Heart left ventricle (tissue), 16 donors: ENCODE measurements around the gene PLEKHN1. TPM values are rescaled to one million over a fixed set of nuclear protein-coding genes. Genes with fewer than 3 reads are reported as not detected.
A peak's percentile ranks its signal among the peaks of the same experiment; 100 is the strongest.

ENCODE experiments used
- ATAC-seq, 4 donors: fragments of 200-7000 bp; cut with Tn5 transposase; one replicate each; pipeline ENCODE4 v1.9.1; 2020 to 2022; ENCODE audit warnings: moderate library complexity in 4 of 4, mild to moderate bottlenecking in 3 of 4, moderate number of reproducible peaks in 1 of 4
- DNase-seq, 5 donors: peaks; one replicate each; pipeline ENCODE4 v3.0.0-alpha.2; 2020
- H3K27ac ChIP-seq, 12 donors: fragments of 200-600 bp; sonication (generic) in 4 of 12; one replicate each; pipeline versions ENCODE4 v1.5.0 to v1.8.0; 2016 to 2022; ENCODE audit warnings: mild to moderate bottlenecking in 2 of 12
- H3K27me3 ChIP-seq, 9 donors: fragments of 200-600 bp; sonication (generic) in 2 of 9; one replicate each; pipeline versions ENCODE4 v1.5.1 to v1.8.0; 2016 to 2022; ENCODE audit warnings: mild to moderate bottlenecking in 3 of 9
- H3K36me3 ChIP-seq, 9 donors: fragments of 200-600 bp; sonication (generic) in 2 of 9; one replicate each; pipeline versions ENCODE4 v1.5.0 to v1.8.0; 2018 to 2022; ENCODE audit warnings: mild to moderate bottlenecking in 2 of 9
- H3K4me1 ChIP-seq, 12 donors: fragments of 200-600 bp; sonication (generic) in 4 of 12; one replicate each; pipeline versions ENCODE4 v1.5.0 to v1.8.0; 2016 to 2022; ENCODE audit warnings: mild to moderate bottlenecking in 3 of 12
- H3K4me3 ChIP-seq, 12 donors: fragments of 200-600 bp; sonication (generic) in 4 of 12; one replicate each; pipeline versions ENCODE4 v1.5.0 to v1.8.0; 2017 to 2022; ENCODE audit warnings: mild to moderate bottlenecking in 9 of 12, moderate library complexity in 4 of 12
- H3K9me3 ChIP-seq, 12 donors: fragments of 200-600 bp; sonication (generic) in 4 of 12; one replicate each; pipeline versions ENCODE4 v1.5.0 to v1.8.0; 2016 to 2022; ENCODE audit warnings: mild to moderate bottlenecking in 1 of 12
- CTCF ChIP-seq, 12 donors: fragments of 200-600 bp; sonication (generic) in 4 of 12; IDR thresholded peaks; one replicate each; pipeline versions ENCODE4 v1.5.0 to v1.8.0; 2018 to 2022; ENCODE audit warnings: antibody characterized with exemption in 12 of 12, mild to moderate bottlenecking in 5 of 12
- POLR2A ChIP-seq, 2 donors: fragments of 450-650 bp; IDR thresholded peaks; one replicate each; pipeline ENCODE4 v1.6.1; 2017; ENCODE audit warnings: antibody characterized with exemption in 2 of 2, mild to moderate bottlenecking in 2 of 2, moderate library complexity in 2 of 2
- WGBS, 4 donors: extraction: QIAGEN DNeasy Blood & Tissue Kit in 2 of 4; methylation state at CpG; one replicate each; pipeline versions ENCODE4 v1.1.5 to v1.1.7; 2013 to 2018; 5-methylcytosine and 5-hydroxymethylcytosine counted together
- intact Hi-C, 10 donors: fragments of 100-400 bp; cut with DNase I; formaldehyde crosslinking; loops; one replicate each; pipeline versions ENCODE4 v1.11.1 to v1.14.2; 2022
- polyA plus RNA-seq, 2 donors: library from polyadenylated mRNA; stranded (reverse); fragments of 200-250 nt; gene quantifications; one replicate each; pipeline ENCODE4 v1.2.3, GENCODE V29; 2013
- total RNA-seq, 9 donors: library from RNA; depleted of rRNA in 2 of 9; stranded (reverse); fragments of >200 nt in 2 of 9; fragmentation: NEBNext Ultra II Directional in 3 of 9; extraction: Animal tissue kit (Norgen Biotek cat#: 25700) in 3 of 9; gene quantifications; one replicate each; pipeline versions ENCODE4 v1.1.0 to v1.2.4, GENCODE V29; 2016 to 2023
- donor health status: ischemic (EF 13 %, LVEDD 7.1; RV severe dilation, severe dysfunction).
- donor health status: healthy with polysubstance abuse.
- donor health status: DM: no; HTN: yes; CAD: no.
- donor health status: DM: no; HTN: no; CAD: no.
- donor health status: ischemic (EF 25% LVEDD 6.9; RV normal size, moderate dysfunction).
- donor health status: ischemic (EF 25% LVEDD 5.7; RV mildly dilated, moderate dysfunction).
- donor health status: healthy.
- donor health status: DM: yes; HTN: yes; CAD: no.
- donor health status: ischemic (EF 35%, LVEDD 5.7; RV mildly dilated, moderate dysfunction).
- donor health status: nonischemic (EF 11% LVEDD 7.7; RV severe dilation, severe dysfunction).
- donor health status: DM: yes; HTN: yes; CAD: no.
- donor health status: PGD.
- donor health status: ischemic (EF 29% LVEDD 5.4; RV normal size, mild dysfunction).
- donor health status: nonischemic (EF 23%, LVEDD 6.1; RV moderate dilation, normal function).

PLEKHN1 gene
- total and polyA plus RNA-seq, 11 donors: 0.15 to 0.63 (median 0.26) TPM; not detected in 7

GRCh38 chr1:1019122-1019999 is 53.1 kb downstream of the PLEKHN1 start:
- H3K4me3 ChIP-seq: peak overlapping the region; percentile 59 to 99 (median 81)
- H3K9me3 ChIP-seq: no peaks in the 10 kb centered on the region
- H3K4me1 ChIP-seq: peaks cover 2 to 43% (median 34%) of the 10 kb centered on the region in 12 donors
- DNase-seq: peak; percentile 86 to 93 (median 88)
- H3K36me3 ChIP-seq: no peaks in the 10 kb centered on the region
- peak; percentile 51 to 91 (median 86) for ATAC-seq
- peaks cover 0 to 10% (median 0%) of the 10 kb centered on the region in 9 donors for H3K27me3 ChIP-seq
- TF ChIP-seq POLR2A (IDR thresholded peaks at IDR 0.05) (no peak), CTCF (IDR thresholded peaks at IDR 0.05) (peak in 11 of 12 donors; percentile 36 to 66 (median 55))
- intact Hi-C loops: loop anchor here in 1 of 10 donors (5.0 kb wide), 1 partner anchor 43 kb away; no protein-coding TSS in a partner anchor
- H3K27ac ChIP-seq: peak overlapping the region; percentile 88 to 99 (median 96)
- WGBS, 4 donors: 3 to 8% (median 4%) methylated on average over 15 to 74 of the region's 91 CpGs

DNA sequence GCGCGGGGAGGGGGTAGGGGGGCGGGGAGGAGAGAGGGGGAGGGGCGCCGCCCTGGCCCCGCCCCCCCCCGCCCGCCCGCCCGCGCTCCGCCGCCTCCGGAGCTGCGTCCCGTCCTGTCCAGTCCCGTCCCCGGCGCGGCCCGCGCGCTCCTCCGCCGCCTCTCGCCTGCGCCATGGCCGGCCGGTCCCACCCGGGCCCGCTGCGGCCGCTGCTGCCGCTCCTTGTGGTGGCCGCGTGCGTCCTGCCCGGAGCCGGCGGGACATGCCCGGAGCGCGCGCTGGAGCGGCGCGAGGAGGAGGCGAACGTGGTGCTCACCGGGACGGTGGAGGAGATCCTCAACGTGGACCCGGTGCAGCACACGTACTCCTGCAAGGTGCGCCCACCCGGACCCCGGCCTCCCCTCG is 53.7 kb downstream of the PLEKHN1 start, which contains the start of gene AGRN:
Gene AGRN (plus strand): TSS at position 121 of the 405 bp plus-strand sequence. CDS start 53 bp downstream, at position 174.
- 0 to 1% methylated on average over 54 of the region's 58 CpGs; no CpG with 5 or more reads in 2 of the 4 donors for WGBS, 4 donors
- H3K27me3 ChIP-seq: peaks cover 0 to 10% (median 0%) of the 10 kb centered on the region in 9 donors
- H3K9me3 ChIP-seq: no peaks in the 10 kb centered on the region
- peak within 1 kb of the TSS; percentile 88 to 99 (median 96) for H3K27ac ChIP-seq
- intact Hi-C loops: loop anchor here in 4 of 10 donors (5.0 kb wide), 1 partner anchor 42 kb away; no protein-coding TSS in a partner anchor
- peaks cover 0 to 43% (median 34%) of the 10 kb centered on the region in 12 donors for H3K4me1 ChIP-seq
- H3K36me3 ChIP-seq: no peaks in the 10 kb centered on the region
- DNase-seq: peak in 4 of 5 donors; percentile 59 to 77 (median 67)
- peak within 1 kb of the TSS; percentile 59 to 99 (median 81) for H3K4me3 ChIP-seq
- peak in 2 of 4 donors; percentile 56 to 57 for ATAC-seq
- no peak for TF ChIP-seq CTCF (IDR thresholded peaks at IDR 0.05)
- TF ChIP-seq POLR2A (IDR thresholded peaks at IDR 0.05): peak in 1 of 2 donors; percentile 23

GRCh38 chr1:1020415-1021009 is 54.2 kb downstream of the PLEKHN1 start:
- intact Hi-C loops: loop anchor here in 3 of 10 donors (5.0 kb wide), 1 partner anchor 42 kb away; no protein-coding TSS in a partner anchor
- DNase-seq: no peak
- Histone ChIP-seq H3K4me3 (peak overlapping the region; percentile 59 to 99 (median 81)), H3K27ac (peak overlapping the region in 10 of 12 donors; percentile 54 to 99 (median 96)), H3K9me3 (no peaks in the 10 kb centered on the region), H3K27me3 (peaks cover 0 to 10% (median 0%) of the 10 kb centered on the region in 9 donors), H3K4me1 (peaks cover 0 to 48% (median 32%) of the 10 kb centered on the region in 12 donors), H3K36me3 (no peaks in the 10 kb centered on the region)
- ATAC-seq: peak in 1 of 4 donors; percentile 11
- WGBS, 4 donors: 0 to 1% methylated on average over 54 to 59 of the region's 59 CpGs; no CpG with 5 or more reads in 2 of the 4 donors
- TF ChIP-seq CTCF (IDR thresholded peaks at IDR 0.05): no peak
- TF ChIP-seq POLR2A (IDR thresholded peaks at IDR 0.05): no peak
